Measurements from ENCODE around the gene ARGLU1.

ARGLU1 gene

DNA sequence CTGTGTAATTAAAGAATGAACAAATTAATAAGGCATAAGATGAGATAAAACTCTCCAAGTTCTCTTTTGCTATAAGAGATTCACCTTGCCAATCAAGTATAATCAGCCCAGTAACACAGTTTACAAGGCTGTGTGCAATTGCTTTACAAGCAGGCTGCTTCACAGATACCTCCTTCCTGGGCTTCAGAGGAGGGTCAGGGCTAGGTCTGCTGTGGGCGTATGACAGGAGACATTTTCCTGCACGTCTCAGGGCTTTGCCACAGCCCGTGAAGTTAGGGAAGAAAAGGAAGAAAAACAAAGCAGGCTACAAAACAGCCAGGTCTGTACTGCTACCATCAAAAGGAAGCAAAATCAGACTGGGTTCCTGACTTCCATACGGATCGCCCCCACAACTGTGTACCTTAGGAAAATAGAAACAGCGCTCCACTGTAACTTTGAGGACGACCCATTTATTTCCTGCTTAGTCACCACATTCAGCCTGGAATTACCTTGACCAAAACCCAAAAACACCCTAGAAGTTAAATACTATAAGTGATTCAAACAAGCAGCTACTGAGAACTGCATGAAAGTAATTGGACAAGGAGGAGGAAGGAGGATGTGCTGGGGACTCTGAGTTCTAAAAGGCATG, 44.9 kb downstream of the ARGLU1 start:
- DNase-seq, result no peak

GRCh38 chr13:106522112-106522705, 45.7 kb downstream of the ARGLU1 start:
- DNase-seq, result no peak

DNA sequence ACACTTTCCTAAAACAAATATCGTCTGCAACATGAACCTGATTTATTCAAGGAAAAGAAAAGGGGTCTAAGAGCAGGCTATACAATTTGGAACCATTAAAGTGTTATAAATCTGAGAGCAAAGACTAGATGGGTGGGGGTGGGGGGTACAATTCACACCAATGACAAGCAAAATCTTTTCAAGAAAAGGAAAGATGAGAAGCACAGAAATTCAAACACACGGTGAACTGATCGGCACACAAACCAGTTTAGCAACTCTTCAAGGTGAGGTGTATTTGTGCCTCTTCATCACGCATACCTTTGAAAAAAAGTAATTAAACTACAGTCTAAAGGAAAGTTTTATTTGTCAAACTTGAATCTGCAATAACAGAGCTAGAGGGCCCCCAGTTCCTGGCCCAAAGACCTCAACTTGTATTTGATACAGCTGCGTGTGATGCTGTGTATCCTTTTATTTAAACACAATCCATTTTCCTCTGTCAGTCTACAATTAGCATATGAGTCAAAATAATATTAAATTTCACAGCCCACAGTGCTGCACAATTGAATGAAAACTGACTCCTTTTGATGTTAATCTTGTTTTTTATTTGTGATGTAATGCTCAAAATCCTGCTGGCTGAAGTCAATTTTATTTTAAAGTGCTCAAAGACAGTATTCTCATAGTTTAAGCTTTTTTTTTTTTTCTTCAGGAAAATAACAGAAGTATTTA, 46.7 kb downstream of the ARGLU1 start:
- no peak for DNase-seq

DNA sequence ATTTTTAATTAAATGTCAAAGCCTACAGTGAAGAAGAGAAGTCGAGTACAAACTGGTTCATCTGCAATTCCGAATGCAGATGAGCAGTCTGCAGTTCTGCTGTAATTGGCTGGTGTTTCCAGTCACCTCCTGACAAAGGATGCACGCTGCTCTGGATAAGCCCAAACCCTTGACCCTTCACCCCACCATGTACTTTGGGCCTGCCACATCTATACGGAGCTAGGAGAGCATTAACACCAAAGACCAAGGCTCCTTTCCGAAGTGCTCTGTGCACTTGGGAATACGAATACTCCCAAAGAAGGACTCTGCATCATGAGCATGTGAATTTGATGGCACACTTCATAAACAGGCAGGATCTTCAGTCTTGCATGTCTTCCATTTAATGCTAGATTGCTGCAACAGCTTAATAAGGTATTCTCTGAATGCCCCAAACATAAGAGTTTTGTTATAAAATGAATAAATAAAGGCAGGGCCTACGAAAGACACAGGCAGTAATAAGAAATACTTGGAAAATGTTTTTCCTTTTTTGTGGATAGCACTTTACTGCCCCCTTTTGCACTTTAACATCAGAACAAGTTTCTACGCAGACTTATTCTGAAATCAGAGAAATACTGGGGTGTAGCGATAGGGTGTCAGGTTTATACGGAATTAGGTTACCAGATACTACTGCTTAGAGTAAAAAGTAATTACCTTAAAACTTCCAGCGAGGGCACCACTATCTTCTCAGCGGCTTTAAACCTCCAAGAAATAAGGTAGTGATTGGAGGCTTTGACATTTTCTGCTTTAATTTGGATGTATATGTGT, 47.5 kb downstream of the ARGLU1 start:
- peak; percentile 13 for DNase-seq

DNA sequence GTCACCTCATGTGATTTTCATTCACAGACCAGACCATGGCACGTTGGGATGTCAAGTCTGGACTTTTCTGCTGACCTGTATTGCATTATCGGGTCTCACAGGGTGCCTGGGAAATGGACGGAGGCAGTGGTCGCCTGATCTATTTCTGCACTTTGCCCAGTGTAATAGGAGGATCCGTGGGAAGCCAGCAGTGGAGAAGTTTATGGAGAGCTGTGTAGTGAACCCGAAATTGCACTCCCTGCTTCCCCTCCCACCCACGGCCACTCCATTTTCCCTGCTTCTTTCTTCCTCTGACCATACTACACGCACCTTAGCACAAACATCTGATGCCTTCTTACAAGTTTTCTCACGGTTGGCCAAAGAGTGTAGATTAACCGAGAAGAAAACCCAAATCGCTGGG, 49.4 kb downstream of the ARGLU1 start:
- DNase-seq, result no peak

DNA sequence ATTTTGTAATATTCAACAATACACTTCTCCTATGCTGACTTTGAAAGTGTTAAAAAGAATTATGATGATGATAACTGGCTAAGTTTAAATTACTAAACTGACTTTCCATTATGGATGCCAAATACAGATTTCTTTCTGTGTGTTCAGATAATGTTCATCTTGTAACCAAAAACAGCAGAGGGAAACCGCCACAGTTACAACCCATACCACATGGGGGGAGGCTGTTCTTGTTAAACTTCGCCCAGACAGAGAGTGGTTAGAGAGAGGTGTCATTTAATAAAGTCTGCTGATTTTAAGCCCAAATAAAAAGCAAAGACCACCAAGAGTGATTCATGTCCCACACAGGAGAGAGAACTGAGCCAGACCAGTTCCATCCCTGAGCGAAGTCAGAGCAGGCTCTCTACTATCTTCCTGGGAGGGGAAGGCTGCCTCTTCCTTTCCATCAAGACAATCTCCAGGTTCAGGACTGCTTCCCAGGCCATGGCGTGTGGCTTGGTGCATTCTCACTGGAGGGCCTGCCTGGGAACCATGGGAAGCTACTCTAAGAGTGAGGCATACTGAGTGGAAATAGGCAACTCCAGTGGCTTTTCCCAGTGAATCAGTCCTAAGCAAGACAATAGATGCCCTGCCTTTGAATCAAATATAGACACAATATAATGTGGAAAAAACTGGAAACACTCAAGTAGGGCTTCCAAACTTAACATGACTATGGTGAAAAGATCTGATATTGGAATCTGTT, 50.7 kb downstream of the ARGLU1 start:
- DNase-seq, result no peak

GRCh38 chr13:106515635-106516254, 52.2 kb downstream of the ARGLU1 start:
- DNase-seq, result no peak

GRCh38 chr13:106514928-106515634, 52.9 kb downstream of the ARGLU1 start:
- DNase-seq, result no peak

DNA sequence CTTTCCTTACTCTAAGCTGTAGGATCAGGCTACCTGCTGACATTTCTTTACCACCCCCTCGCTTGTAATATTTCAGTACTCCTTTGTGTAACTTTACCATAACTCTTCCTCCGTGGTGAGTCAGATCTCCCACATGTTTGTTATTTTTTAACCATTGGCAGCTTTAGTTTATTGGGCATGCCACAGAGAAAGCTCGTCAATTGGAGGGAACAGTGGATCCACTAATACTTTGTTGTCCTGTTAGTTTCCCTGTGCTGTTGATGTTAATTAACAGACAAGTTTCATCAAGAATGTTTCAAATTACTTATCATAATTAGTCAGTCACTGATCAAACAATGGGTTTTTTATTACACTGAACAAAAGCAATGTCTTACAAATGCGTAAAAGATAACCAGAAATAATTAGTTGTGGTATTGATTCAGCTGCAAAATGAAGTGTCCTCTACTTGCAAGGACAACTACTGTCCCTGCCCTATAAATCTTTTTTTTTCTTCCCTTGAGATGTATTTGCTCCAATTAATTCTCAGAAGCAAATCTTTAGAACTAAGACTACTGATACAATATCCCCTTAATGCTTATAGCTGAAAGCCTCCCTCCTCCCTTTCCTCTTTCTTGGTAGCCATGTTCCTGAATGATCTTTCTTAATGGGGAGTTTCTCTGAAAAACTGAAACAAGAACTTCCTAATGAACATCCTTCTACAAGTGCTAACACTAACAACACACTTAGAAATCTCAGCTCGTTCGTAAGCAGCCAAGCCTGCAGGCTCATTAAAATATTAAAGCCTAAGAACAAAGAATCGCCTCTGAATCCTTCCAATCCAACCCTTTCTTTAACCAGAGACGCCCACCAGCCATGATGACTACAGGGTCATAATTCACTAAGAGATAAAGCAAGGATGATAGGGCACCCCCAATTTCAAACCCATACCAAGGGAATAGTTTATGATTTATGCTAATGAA, 54.6 kb downstream of the ARGLU1 start:
- DNase-seq, result peak; percentile 30

DNA sequence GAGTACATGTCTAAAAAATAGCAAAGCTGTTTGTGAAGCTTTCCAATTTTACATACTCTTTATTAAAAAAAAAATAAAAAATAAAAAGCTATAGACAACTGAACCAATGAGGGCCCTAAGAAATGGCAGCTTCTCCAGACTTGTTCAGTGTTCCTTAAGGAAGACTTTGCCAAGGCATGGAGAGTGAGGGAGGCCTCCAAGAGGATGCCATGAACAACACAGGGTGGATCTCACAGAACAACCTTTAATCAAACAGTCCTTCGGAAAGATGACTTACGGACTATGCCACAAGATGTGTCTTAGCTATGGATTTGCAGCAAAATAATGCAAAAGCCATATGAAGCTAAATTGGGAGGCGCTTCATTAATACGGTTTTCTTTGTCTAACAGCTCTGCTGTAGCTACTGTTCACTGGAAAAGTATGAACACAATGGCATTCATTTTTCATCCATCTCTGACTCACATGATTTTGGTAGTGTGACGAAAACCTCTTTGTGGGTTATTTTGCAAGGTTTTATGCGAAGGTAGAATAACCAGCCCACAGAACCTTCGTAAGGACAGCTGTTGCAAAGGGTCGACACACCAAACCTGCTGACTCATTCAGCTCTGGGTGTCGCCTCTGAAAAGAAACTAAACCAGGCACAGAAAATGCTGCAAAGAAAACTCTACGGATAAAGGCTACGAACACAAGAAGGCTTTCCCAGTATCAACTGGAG, 60.2 kb downstream of the ARGLU1 start:
- peak; percentile 68 for DNase-seq

GRCh38 chr13:106506286-106506685, 61.7 kb downstream of the ARGLU1 start:
- no peak for DNase-seq

- no peak for DNase-seq
These were observed 62.2 kb downstream of the ARGLU1 start for GRCh38 chr13:106505732-106506131.

DNA sequence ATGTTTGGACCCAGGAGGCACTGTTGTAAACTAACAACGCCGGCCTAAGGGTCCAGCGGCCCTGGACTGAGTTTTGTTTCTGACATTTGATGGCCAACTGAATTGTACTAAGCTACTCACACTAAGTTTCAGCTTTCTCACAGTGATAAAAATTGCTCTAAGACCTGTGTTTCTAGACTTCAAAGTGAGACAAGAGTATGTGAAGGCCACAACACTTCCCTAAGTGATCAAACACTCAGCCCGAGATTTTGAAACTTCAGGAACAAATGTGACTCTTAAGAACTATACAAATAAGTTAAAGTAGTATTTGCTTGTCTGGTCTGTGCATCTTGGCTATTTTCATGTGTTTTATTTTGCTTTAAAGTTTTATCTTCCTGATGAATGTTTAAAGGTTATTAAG, 62.6 kb downstream of the ARGLU1 start:
- no peak for DNase-seq

- DNase-seq, result no peak
These were observed 64.0 kb downstream of the ARGLU1 start for GRCh38 chr13:106503730-106504453.

DNA sequence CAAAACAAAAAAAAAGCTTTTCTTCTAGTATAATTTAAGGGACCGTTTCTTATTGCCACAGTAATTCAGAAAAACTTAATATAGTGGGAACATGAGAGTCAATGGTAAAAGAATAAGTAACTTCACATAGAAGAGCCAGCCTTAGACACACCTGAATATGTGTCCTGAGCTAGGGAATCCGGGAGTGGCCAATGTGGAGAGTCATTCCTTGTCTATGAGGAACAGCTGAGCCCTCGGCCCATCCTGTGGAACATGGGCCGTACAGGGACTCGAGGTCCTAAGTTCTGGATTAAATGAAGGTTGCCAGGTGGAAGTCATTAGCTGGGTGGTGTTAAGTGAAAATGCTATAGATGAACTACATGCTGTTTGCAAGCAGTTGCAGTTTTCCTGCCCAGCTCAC, 64.7 kb downstream of the ARGLU1 start:
- no peak for DNase-seq

DNA sequence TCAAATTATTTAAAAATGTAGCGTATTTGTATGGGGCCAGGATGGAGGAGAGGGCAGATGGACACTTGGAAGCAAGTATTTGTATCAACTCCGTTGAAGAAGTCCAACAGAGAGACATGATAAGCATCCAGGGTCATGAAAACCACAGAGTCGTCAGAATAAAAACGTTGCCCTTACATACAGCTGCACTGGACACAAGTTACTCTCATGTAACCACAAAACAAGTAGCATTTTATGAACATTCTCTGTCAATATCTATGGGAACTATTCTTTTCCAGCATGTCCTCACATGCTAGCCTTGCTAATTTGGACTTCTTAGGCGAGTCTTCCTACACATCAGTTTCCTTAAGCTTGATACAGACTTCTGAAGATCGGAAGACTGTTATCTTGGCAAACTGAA, 67.5 kb downstream of the ARGLU1 start:
- DNase-seq, result no peak

DNA sequence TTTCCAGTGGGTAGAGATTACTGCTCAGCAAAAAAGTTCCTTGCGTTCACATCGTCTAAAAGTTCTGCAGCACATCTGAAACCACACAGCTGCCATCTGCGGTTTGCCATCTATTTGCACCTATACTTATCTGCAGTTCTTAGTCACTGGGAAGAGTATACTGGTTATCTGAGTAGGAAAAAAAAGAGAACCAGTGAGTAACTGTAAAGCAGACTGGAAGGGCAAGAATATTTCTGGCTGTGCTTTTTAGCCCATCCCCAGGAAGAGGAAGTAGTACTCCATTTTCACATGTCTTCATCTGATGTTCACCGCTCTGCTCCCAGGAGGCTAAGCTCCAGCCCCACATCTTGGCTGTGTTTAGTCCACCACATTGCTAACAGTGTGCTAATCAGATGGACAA, 68.0 kb downstream of the ARGLU1 start:
- DNase-seq, result peak; percentile 15

GRCh38 chr13:106499113-106499512, 68.8 kb downstream of the ARGLU1 start:
- DNase-seq, result no peak

DNA sequence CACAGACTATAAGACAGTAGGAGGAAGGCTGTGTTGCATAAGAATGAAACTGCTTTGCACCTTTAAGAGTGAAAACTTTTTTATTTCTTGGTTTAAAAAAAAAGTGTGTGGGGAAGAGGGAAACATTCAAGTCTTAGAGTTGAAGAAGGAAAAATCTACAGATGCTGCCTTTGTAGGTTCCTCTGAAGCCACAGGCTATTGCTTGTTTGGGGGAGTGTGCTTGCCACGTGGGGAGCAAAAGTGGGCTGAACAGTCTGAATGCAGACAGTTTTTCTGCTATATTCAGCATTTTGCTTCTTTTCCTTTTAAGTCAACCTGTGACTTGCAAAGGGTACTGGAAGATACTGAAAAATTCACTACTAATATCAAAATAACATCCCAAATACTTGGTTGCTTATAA, 69.4 kb downstream of the ARGLU1 start:
- no peak for DNase-seq
